Lung (tissue), 12 donors: Measurements from ENCODE around the gene PLB1. TPM values are rescaled to one million over a fixed set of nuclear protein-coding genes. Genes with fewer than 3 reads are reported as not detected.

Experiments used
- ATAC-seq: fragments of 200-7000 bp; cut with Tn5 transposase; one replicate; pipeline ENCODE4 v1.9.1; 2020; ENCODE audit warnings: moderate number of reproducible peaks; ENCODE audit not compliant: insufficient read depth, low FRiP score
- DNase-seq, 3 donors: peaks; one replicate each; pipeline ENCODE4 v3.0.0-alpha.2; 2013 to 2017
- H3K27ac ChIP-seq, 2 donors: one replicate each; pipeline ENCODE4 v1.5.1; 2013; ENCODE audit warnings: mild to moderate bottlenecking in 2 of 2, moderate library complexity in 2 of 2, control low read depth in 1 of 2, inconsistent platforms in 1 of 2, low read depth in 1 of 2, low read length in 1 of 2
- H3K27me3 ChIP-seq, 3 donors: one replicate each; pipeline ENCODE4 v1.5.1; 2013; ENCODE audit warnings: low read length in 2 of 3; ENCODE audit not compliant: control insufficient read depth in 3 of 3, insufficient read depth in 3 of 3
- H3K36me3 ChIP-seq, 4 donors: one replicate each; pipeline ENCODE4 v1.5.1; 2013; ENCODE audit warnings: low read length in 4 of 4, mild to moderate bottlenecking in 1 of 4, moderate library complexity in 1 of 4; ENCODE audit not compliant: control insufficient read depth in 4 of 4, insufficient read depth in 4 of 4
- H3K4me1 ChIP-seq, 5 donors: one replicate each; pipeline ENCODE4 v1.5.1; 2013; ENCODE audit warnings: low read length in 5 of 5, mild to moderate bottlenecking in 2 of 5, moderate library complexity in 1 of 5; ENCODE audit not compliant: control insufficient read depth in 5 of 5, insufficient read depth in 5 of 5
- H3K4me3 ChIP-seq: one replicate; pipeline ENCODE4 v1.5.1; 2013; ENCODE audit warnings: mild to moderate bottlenecking, control low read depth, moderate library complexity
- H3K9ac ChIP-seq, 2 donors: one replicate each; pipeline ENCODE4 v1.5.1; 2013; ENCODE audit warnings: low read length in 2 of 2, control low read depth in 1 of 2; ENCODE audit not compliant: insufficient read depth in 1 of 2
- H3K9me3 ChIP-seq, 4 donors: one replicate each; pipeline ENCODE4 v1.5.1; 2013; ENCODE audit warnings: low read length in 3 of 4, mild to moderate bottlenecking in 1 of 4, moderate library complexity in 1 of 4; ENCODE audit not compliant: control insufficient read depth in 4 of 4, insufficient read depth in 3 of 4
- WGBS, 2 donors: extraction: QIAGEN DNeasy Blood & Tissue Kit; methylation state at CpG; one replicate each; pipeline ENCODE4 v1.1.7; 2013; 5-methylcytosine and 5-hydroxymethylcytosine counted together
- polyA plus RNA-seq, 2 donors: library from polyadenylated mRNA; stranded (reverse); fragments of 200-250 nt; gene quantifications; one replicate each; pipeline ENCODE4 v1.2.1, GENCODE V29; 2013
- total RNA-seq, 2 donors: library from RNA; depleted of rRNA in 1 of 2; stranded (reverse); fragments of >200 nt in 1 of 2; gene quantifications; one replicate each; pipeline ENCODE4 v1.2.1, GENCODE V29; 2014 to 2021
- TF ChIP-seq, protein P1 (sequence below): IDR thresholded peaks from 2 replicates; pipeline ENCODE4 v1.5.1; 2012; ENCODE audit warnings: mild to moderate bottlenecking; ENCODE audit errors: control extremely low read depth, extremely low read depth
- donor health status: control.
- donor health status: control.
- donor health status: Bipolar disorder and iron deficiency.
- donor health status: healthy.
- donor health status: DM: yes; HTN: yes; CAD: no.

Gene PLB1
- total and polyA plus RNA-seq, 4 donors: 1.0 to 10.3 (median 6.7) TPM

DNA sequence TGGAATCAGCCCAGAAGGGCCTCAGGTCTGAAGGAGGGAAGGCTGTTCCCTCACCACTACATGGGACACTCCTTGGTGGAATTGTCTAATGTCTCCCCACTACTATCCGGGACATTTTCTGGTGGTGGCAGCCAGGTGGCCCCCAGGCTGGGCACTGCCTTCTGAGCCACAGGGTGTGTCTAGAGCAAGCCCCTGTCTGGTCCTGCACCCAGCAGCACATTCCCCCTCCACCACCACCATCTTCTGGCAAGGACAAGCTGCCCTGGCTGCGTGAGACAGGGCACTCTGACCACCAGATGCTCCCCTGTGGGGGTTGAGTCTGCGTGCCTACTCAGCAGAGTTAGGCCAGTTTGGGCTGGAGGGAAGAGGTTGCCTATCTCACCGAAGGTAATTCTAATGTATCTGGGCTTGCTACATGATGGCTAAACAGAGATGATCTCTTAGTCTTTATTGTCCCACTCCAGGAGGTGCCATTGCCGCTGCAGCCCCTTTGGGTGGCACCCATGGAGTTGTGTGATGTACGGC, 106.3 kb downstream of the PLB1 start:
- Histone ChIP-seq H3K27ac (peak overlapping the region in 1 of 2 donors; percentile 30), H3K36me3 (no peaks in the 10 kb centered on the region), H3K9ac (no peak overlapping the region), H3K27me3 (no peaks in the 10 kb centered on the region), H3K9me3 (no peaks in the 10 kb centered on the region), H3K4me3 (no peak overlapping the region), H3K4me1 (no peaks in the 10 kb centered on the region)
- WGBS, 2 donors: 77 to 80% methylated on average over 6 of the region's 6 CpGs
- ATAC-seq (no peak), DNase-seq (no peak)
- TF ChIP-seq, protein P1, sequence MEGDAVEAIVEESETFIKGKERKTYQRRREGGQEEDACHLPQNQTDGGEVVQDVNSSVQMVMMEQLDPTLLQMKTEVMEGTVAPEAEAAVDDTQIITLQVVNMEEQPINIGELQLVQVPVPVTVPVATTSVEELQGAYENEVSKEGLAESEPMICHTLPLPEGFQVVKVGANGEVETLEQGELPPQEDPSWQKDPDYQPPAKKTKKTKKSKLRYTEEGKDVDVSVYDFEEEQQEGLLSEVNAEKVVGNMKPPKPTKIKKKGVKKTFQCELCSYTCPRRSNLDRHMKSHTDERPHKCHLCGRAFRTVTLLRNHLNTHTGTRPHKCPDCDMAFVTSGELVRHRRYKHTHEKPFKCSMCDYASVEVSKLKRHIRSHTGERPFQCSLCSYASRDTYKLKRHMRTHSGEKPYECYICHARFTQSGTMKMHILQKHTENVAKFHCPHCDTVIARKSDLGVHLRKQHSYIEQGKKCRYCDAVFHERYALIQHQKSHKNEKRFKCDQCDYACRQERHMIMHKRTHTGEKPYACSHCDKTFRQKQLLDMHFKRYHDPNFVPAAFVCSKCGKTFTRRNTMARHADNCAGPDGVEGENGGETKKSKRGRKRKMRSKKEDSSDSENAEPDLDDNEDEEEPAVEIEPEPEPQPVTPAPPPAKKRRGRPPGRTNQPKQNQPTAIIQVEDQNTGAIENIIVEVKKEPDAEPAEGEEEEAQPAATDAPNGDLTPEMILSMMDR: no peak

DNA sequence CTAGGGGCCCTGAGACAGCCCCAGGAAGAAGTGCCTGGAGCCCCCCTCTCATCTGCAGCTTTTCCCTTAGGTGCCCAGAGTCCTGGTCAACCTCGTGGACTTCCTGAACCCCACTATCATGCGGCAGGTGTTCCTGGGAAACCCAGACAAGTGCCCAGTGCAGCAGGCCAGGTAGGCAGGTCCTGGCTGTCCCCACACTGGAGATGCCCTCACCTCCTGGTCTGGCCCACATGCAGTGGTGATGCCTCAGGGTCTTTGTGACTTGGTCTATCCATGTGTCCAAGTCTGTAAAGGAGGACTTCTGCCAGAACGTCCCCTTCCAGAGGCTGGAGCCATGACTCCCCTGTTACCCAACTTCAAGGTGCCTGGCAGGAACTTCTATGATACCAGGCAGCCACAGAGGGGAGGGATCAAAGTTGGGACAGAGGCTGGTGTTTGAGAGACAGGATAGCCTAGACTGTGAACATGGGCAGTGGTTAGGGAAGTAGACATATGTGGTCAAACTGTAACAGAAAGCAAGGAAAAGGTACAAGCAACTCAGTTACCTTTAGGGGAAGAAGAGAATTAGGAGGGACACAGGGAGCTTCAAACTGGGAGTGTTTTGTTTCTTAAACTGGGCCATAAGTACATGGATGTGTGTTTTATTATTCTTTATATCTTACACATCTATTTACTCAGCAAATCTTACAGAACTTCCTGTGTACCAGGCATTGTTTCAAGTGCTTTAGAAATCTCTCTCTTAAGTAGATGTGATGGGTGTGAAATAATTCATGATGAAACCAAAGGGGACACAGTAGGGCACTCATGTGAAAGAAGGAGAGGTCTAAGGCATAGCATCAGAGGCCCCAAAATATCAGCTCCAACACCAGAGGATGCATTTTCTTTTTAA, 107.1 kb downstream of the PLB1 start:
- peaks cover 0 to 2% (median 0%) of the 10 kb centered on the region in 5 donors for H3K4me1 ChIP-seq
- H3K27ac ChIP-seq: peak overlapping the region in 1 of 2 donors; percentile 30
- no peak overlapping the region for H3K4me3 ChIP-seq
- no peaks in the 10 kb centered on the region for H3K27me3 ChIP-seq
- ATAC-seq: no peak
- H3K9ac ChIP-seq: no peak overlapping the region
- TF ChIP-seq, protein P1: no peak
- H3K9me3 ChIP-seq: no peaks in the 10 kb centered on the region
- no peak for DNase-seq
- no peaks in the 10 kb centered on the region for H3K36me3 ChIP-seq
- 66 to 85% methylated on average over 3 of the region's 3 CpGs for WGBS, 2 donors

DNA sequence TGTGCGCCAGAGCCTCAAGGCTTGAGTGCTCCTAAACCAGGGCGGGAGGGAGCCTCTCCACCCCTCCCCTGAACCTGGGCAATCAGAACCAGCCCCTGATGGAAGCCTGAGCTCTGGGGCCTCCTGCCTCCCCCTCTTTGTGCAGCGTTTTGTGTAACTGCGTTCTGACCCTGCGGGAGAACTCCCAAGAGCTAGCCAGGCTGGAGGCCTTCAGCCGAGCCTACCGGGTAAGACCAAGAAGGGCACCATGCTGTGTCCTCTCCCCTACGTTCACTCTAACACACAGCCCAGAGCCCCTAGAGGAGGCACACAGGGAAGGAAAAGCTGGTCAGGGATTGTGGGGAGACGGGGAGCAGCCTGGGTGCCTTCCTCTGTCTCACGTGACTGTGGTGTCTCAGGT, 108.0 kb downstream of the PLB1 start:
- WGBS, 2 donors: 77 to 84% methylated on average over 10 of the region's 10 CpGs
- Histone ChIP-seq H3K9ac (no peak overlapping the region), H3K4me1 (peaks cover 0 to 3% (median 0%) of the 10 kb centered on the region in 5 donors), H3K27ac (peak overlapping the region in 1 of 2 donors; percentile 55), H3K36me3 (no peaks in the 10 kb centered on the region), H3K4me3 (no peak overlapping the region), H3K27me3 (no peaks in the 10 kb centered on the region), H3K9me3 (no peaks in the 10 kb centered on the region)
- DNase-seq (no peak), ATAC-seq (no peak)
- TF ChIP-seq, protein P1: no peak
